C4-2B (cell line): ENCODE results near the gene SREBF1.

ENCODE experiments used
- CTCF ChIP-seq: fragments of 450-650 bp; conservative IDR thresholded peaks from 2 replicates; pipeline ENCODE4 v1.5.1; 2017; ENCODE audit warnings: mild to moderate bottlenecking
- ZFX ChIP-seq: fragments of 450-650 bp; IDR thresholded peaks from 2 replicates; pipeline ENCODE4 v1.6.1; 2017

GRCh38 chr17:17856386-17856785 lies 19.6 kb upstream of the SREBF1 start:
- TF ChIP-seq CTCF (no peak), ZFX (no peak)
